HG02588 (cell line): ENCODE data around the gene TBX21.

Experiments used
- ATAC-seq: cut with Tn5 transposase; IDR thresholded peaks from one replicate; pipeline ENCODE4 v1.9.1; 2021; ENCODE audit warnings: mild to moderate bottlenecking, moderate library complexity; ENCODE audit not compliant: unreplicated experiment

TBX21 gene, protein sequence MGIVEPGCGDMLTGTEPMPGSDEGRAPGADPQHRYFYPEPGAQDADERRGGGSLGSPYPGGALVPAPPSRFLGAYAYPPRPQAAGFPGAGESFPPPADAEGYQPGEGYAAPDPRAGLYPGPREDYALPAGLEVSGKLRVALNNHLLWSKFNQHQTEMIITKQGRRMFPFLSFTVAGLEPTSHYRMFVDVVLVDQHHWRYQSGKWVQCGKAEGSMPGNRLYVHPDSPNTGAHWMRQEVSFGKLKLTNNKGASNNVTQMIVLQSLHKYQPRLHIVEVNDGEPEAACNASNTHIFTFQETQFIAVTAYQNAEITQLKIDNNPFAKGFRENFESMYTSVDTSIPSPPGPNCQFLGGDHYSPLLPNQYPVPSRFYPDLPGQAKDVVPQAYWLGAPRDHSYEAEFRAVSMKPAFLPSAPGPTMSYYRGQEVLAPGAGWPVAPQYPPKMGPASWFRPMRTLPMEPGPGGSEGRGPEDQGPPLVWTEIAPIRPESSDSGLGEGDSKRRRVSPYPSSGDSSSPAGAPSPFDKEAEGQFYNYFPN

DNA sequence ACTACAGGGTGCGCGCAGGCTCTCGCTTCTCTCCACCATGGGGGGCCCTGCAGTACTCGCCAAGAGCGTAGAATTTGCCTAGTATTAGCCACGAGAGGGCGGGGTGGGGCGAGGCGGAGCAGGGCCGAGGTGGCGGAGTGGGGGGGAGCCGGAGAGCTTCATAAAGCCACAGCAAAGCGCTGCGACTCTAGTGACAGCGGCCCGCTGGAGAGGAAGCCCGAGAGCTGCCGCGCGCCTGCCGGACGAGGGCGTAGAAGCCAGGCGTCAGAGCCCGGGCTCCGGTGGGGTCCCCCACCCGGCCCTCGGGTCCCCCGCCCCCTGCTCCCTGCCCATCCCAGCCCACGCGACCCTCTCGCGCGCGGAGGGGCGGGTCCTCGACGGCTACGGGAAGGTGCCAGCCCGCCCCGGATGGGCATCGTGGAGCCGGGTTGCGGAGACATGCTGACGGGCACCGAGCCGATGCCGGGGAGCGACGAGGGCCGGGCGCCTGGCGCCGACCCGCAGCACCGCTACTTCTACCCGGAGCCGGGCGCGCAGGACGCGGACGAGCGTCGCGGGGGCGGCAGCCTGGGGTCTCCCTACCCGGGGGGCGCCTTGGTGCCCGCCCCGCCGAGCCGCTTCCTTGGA lies at the start of gene TBX21:
TBX21 (plus strand) TSS at position 190 of the 627 bp plus-strand sequence; CDS start at position 409, 219 bp downstream.
- peak; percentile 44 for ATAC-seq

DNA sequence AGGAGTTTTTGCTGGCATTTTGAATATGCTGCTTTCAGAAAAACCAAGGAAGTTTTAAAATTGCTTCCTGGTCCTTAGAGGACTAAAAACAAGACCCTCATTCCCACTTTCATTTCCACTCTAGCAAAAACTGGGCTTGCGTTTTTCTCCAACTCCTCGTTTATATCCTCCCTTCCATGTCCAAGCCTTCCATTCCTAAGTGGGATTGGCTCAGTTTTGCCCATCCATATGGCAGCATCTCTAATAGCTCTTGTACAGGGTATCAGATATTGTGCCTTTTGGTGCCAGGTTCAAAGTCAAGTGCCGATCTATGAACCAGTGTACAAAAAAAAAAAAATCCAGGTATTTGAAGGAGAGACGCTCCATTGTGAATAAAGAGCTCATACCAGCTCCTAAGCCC lies 49.0 kb upstream of the TBX21 start:
- no peak for ATAC-seq

DNA sequence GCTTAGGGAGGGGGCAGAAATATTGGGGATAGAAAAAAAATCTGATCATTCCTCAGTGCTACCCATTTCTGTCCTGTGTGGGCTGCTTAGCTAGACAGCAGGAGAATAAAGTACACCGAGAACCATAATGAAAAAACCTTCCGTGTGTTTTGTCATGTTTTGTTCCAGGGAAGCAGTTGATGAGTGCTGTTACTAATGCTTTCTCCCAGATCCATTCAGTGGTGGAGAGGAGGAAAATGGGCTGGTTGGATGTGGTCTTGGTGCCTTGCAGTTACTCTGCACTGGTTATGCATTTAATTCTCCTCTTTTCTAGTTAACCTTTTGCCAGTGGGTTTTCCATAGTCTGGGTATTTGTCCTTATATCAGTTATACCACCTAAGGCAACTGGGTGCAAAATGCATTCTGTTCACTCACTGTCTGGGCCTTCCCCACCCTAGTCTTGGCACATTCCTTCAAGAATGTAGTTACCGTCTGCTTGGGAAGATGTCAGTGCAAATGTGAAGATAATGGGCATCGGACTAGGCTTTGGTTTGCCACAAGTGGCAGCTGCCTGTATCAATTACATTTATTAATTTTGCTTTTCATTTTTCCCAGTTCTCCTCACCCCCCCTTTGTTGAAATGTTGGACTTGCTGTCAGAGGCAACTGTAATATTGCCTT lies 48.4 kb upstream of the TBX21 start:
- no peak for ATAC-seq

DNA sequence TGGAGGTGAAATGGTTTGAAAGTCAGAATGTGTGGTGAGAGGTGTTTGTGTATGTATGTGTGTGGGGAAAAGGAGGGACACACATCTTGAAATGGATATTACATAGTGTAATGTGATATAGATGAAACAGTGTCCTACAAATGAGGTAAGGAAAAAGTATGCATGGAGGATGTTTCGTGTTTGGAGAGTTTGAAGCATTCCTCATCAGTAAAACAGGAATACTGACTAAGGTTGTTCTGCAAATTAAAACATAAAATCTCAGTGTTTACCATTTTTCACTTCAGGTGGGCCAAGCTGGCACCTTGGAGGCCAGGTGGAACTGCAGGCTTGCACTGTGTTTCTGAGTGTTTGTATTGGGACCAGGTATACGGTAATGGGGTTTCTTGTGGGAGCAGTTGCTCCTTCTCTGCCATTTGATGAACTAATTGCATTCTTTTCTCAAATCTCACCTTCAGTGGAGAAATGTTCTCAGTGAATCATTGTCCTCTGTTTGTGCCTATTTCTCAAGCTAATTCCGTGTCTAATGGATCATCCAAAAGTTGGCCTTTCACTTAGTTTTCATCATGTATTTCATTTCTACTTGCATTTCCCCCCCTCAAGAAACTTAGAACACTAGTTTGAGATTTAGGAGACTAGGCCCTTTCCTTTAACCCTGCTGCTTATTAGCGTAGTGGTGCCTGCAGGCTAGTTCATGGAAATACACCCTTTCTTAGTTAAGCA lies 47.3 kb upstream of the TBX21 start:
- ATAC-seq = no peak

DNA sequence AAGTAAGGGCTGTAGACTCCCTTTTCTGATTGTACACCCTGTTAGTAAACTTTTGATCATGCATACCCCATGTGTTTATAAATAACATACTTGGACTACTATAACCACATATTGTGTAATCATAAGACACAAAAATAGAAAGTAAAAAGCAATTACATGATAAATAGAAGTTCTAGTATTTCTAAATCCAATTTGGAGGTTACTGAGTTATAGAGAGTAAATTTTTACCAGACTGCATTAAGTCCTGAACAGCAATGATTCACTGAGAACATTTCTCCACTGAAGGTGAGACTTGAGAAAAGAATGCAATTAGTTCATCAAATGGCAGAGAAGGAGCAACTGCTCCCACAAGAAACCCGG lies 46.8 kb upstream of the TBX21 start:
- no peak for ATAC-seq

DNA sequence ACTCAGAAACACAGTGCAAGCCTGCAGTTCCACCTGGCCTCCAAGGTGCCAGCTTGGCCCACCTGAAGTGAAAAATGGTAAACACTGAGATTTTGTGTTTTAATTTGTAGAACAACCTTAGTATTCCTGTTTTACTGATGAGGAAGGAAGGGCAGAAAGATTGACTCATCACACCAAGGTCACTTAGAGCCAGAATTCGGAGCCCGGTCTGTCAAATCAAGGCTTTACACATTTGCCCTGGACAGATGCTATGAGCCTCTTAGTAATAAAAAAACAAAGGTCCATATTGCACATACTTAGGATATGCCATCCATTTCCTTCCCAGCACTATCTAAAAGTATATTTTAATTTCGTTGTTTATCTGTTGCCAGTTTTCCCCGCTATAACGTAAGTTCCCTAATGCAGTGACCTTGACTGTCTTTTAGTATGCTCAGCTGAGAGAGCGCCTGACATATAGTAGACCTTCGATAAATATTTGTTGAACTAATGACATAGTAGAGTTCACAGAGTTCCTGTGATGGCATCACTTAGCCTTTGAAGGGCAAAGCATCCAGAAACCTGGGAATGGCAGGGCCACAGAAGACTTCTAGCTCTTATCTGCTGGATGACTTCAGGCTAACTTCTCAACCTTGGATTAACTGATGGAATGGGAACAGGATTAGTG lies 46.2 kb upstream of the TBX21 start:
- no peak for ATAC-seq

DNA sequence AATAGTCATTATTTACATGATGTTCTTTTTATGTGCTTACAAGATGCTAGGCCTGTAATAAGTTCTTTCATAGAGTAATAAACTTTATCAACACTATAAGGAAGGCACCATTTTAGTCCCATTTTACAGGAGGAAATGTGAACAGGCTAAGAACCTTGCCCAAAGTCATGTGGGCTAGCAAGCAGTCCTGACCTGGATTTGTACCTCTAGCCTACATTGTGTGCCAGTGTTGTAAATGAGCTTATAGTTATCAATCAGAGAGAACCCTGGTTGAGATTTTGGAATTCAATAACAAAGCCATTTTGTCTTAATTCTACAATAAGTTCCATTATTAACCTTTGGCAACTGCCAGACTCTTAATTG lies 45.7 kb upstream of the TBX21 start:
- ATAC-seq = no peak

DNA sequence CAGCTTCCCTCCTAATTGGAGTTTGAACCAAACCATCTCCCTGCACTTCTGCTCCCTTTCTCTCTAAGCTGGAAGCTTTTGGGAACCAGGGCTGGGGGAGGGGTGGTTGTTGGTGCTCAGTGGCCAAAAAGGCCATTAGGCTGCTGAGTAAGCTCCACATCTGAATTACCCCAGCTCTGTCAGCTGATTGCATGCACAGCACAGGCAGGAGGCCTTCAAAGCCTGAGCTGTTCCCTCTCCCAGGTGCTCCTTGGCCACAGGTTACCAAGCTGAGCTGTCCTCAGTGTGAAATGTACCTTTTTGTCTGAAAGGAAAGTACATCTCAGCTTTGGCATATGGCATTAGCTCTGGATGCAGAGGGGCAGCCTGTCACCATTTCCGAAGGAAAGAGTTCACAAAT lies 45.3 kb upstream of the TBX21 start:
- ATAC-seq = no peak

DNA sequence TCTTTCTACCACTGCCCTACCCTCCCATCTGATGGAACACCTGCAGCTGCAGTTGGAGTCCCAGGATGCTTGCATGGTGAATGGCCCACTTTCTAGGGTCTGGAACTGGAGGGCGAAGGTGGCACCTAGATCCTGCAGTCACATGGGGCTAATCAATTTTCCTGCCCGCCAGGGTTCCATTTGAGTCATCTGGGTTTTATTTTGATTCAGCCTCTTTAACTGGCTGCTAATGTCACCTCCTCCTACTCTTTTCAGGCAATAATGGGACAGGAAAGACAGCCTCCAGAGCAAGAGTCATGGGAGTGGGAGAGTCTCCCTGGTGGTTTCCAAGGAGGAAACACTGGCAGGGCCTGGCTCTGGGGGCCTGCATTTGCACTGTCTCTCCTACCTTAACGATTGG lies 42.9 kb upstream of the TBX21 start:
- ATAC-seq = no peak

DNA sequence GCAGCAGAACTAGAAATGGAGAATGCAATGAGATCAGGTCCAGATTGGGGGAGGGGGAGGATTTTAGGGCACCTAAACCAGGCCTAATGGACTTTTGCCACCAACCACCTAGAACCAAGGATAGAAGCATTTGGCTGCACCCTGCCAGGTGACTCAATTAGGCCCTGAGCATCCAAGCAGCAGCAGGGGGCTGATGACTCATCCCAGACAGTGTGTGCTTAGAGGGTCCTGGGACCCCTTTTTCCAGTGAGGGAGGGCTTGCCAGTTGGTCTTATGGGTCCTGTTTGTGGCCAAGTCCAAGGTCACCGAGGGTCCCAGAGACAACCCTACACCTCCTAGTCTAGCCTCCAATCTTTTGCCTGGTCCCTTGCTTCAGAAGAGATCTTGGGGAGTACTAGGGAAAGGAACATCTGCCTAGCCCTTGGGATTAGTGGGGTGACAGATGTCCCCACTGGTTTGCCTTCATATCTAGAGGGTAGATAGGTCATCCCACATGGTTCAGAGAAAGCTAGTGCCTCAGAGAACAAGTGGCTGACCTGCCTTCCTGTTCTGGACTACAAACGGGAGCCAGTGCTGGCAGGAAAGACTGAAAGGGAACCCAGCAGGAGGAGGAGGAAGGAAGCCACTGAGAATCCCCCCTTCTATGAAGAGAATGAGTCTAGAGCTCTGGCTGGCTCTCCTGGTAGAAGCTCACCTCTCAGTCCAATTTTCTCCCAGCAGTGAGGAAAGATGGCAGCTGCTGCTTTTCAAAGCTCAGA lies 40.7 kb upstream of the TBX21 start:
- no peak for ATAC-seq

DNA sequence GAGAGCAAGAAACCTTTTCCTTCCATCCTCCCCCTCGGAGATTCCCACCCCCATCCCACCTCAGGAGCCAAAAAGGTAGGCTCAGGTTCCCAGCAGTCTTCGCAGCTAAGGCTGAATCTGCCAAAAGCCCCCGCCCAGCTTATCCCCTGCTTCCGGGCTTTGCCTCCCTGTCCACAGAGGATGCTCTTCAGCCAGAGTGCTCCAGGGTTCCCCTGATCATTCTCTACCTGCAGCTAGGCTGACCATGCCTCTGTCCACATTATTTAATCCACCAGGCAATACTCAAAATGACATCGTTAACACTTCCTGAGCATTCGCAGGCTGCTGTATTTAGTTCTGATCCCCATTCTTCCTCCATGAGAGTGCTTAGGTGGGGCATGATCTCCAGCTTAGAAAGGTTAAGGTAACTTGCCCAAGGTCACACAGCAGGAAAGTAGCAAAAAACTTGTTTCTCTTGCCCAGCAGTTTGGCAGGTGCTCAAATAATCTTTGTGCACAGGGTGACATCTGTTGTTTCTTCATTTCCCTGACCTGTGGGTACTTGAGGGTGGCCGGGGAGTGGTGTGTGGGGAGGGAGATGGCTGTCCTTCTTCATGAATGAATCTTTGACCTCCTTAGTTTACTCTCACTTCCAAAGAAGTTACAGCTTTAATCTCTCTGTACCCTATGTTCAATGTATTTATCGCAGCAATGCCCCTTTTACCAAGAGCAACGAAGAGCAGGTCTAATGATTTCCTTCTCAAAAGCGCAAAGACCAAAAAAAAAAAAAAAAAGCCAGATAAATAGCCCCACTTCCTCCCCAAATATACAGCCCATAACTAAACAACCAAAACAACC lies 39.9 kb upstream of the TBX21 start:
- no peak for ATAC-seq

DNA sequence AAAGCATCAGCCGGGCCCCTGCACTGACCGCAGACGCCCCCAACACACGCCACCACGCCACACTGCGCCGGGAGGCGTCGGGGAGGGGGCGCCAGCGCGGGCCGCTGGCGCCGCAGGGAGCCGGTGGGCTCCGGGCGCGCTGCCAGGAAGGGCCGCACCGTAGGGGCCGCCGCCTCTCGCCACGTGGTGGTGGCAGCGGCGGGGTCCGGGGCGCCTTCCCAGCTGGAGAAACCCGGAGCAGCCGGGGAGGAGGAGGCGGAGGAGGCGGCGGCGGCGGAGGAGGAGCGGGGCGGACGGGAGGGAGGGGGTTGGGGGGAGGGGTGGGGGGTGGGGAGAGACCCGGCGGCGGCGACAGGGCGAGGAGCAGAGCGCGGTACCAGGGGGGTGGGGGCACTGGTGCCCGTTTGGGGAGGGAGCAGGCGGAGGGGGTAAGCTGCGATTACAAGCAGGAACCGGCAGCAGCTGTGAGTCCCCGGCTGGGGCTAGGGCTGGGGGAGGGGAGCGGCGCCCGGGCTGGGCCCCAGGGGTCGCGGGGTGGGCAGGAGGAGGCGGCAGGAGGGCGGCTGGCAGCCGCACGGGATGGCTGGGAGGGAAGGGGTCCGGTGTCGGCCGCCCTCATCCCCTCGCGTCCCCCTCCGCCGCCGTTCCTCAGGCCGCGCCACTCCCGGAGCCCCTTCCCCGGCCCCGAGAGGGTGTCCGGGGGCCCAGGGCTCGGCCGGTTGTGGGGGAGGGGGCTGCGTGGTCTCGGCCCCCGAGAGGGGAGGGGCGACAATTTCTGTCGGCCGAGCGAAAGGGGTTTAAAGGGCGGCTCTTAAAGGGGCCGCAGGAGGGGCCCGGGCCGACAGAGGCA lies 39.1 kb upstream of the TBX21 start, which contains the start of gene TBKBP1:
TBKBP1 (plus strand) TSS at position 431 of the 850 bp plus-strand sequence. CDS start 1,952 bp downstream, outside the sequence.
- no peak for ATAC-seq

DNA sequence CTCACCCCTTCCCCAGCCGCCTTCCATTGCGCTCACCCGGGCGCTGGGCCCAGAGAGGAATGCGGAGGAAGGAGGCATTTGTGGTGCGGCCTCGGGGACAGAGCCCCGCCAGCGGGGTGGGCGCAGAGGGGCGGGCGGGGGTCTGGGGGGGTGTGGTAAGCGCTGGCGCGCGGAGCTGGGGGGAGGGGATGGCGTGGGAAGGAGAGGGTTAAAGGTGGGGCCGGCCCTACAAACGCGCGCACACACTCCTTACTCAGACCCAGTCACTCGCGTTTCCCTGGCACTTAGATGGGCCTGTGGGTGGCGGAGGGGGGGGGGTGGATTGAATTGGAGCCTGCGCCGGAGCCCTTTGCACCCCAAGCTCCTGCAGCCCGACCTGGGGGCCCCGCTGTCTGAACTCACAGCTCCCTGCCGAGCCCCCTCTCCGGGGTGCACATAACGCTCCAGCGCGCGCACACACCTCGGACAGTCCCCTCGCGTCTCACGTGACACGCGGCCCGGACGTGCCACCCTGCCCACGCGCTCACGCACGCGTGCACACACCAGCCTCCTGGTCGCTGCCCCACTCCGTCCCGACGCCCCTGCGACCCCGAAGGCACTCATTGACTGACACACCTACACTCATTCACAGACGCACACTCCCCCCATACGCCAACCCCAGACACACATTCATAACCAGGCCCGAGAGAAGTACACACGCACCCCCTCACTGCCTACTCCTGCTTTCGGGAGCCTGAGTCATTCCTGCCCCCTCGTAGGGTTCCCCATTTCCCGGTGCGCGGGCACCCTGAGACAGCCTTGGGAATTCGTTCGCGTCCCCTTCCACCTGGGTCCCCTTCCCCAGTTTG lies 38.2 kb upstream of the TBX21 start:
- no peak for ATAC-seq

DNA sequence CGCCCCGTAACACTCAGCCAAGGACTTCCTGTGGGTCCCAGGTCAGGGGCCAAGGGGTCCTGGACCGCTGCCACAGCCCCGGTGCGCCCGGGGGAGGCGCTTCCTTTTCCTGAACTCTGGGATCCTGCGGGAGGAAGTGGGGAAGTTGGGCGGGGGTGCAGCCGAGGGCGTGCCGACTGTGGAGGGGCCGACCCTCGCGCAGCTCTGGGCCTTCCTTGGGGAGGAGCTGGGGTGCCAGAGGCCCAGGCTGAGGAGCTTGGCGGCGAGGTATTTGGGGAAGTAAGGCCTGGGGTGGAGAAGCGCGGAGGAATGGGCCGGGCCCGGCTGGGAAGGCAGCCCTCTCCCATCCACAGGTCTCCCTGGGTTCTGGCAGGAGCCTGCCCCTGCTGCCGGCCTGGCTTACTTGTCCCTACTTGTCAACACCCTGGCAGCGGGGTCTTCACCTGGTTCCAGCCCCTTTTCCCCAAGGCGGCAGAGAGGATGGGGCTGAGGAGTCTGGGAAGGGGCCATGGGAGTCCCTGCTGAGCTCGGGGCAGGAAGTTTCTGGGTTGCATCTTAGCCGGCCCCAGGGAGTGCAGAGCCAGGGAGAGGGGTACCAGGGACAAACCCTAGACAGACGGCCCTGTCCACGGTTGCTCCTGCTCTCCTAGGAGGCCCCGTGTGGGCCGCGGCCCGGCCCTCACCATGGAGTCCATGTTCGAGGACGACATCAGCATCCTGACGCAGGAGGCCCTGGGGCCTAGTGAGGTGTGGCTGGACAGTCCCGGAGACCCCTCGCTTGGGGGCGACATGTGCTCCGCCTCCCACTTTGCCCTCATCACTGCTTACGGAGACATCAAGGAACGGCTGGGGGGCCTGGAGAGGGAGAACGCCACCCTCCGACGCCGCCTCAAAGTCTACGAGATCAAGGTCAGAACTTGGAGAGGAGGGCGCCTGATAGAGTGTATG lies 37.3 kb upstream of the TBX21 start:
- no peak for ATAC-seq

DNA sequence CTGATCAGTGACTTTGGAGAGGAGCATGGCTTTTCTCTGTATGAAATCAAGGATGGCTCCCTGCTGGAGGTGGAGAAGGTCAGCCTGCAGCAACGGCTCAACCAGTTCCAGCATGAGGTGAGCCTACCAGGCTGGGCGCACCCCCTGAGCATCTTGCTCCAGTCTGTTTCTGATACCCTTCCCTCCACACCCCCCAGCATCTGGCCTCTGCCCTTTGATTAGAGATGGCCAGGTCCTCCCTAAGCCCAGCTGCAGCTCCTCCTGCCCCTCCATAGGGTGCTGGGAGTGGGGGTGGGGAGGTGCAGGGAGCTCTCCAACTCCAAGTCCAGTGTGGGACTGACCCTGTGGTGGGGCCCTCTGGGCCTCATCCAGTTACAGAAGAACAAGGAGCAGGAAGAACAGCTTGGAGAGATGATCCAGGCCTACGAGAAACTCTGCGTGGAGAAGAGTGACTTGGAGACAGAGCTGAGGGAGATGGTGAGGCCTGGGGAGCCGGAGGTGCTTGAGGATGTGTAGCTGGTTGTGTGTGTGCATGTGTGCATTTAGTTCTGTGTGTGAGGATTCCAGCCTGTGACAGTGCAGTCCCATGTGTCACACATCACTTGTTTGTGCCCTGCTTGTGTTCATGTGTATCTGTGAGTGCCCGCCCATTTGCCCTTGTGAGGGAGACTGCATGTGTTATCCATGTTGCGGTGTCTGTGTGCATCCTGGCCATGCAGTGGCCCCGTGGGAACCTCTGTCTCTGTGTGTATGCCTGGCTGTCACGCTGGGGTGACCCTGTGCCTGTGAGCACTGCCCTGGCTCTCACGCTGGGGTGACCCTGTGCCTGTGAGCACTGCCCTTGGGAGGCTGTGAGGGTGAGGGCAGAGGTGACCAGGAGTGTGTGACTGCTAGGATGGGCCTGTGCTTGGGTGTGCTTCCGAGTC lies 36.1 kb upstream of the TBX21 start:
- no peak for ATAC-seq
